WTC11 (cell line): ENCODE data around the gene SHROOM1.

Source experiments
- ATF2 ChIP-seq: sonication (generic); formaldehyde crosslinking; IDR thresholded peaks from 2 replicates; pipeline ENCODE4 v1.8.1; 2022; ENCODE audit warnings: low read depth, missing genetic modification reagents, borderline replicate concordance
- ATF3 ChIP-seq: sonication (generic); formaldehyde crosslinking; conservative IDR thresholded peaks from 2 replicates; pipeline ENCODE4 v1.8.1; 2022; ENCODE audit warnings: mild to moderate bottlenecking, missing genetic modification reagents
- CREB1 ChIP-seq: sonication (generic); formaldehyde crosslinking; IDR thresholded peaks from 2 replicates; pipeline ENCODE4 v1.8.0; 2023; ENCODE audit warnings: mild to moderate bottlenecking, missing genetic modification reagents
- CTCF ChIP-seq: fragments of 200-600 bp; IDR thresholded peaks from 2 replicates; pipeline ENCODE4 v1.8.0; 2022; ENCODE audit warnings: antibody characterized with exemption
- FOXJ3 ChIP-seq: sonication (generic); formaldehyde crosslinking; IDR thresholded peaks from 2 replicates; pipeline ENCODE4 v1.9.0; 2021; ENCODE audit warnings: missing genetic modification reagents, mild to moderate bottlenecking, borderline replicate concordance
- FOXP4 ChIP-seq: sonication (generic); formaldehyde crosslinking; IDR thresholded peaks from 2 replicates; pipeline ENCODE4 v1.8.0; 2022; ENCODE audit warnings: mild to moderate bottlenecking, missing genetic modification reagents
- MXD4 ChIP-seq: fragments of 250-450 bp; sonication (Bioruptor Pico); IDR thresholded peaks from 2 replicates; pipeline ENCODE4 v1.8.0; 2021; ENCODE audit warnings: mild to moderate bottlenecking, moderate library complexity, borderline replicate concordance
- NR1H2 ChIP-seq: sonication (generic); formaldehyde crosslinking; IDR thresholded peaks from 2 replicates; pipeline ENCODE4 v1.9.0; 2021; ENCODE audit warnings: mild to moderate bottlenecking, moderate library complexity, missing genetic modification reagents
- NR2C2 ChIP-seq: sonication (generic); formaldehyde crosslinking; IDR thresholded peaks from 2 replicates; pipeline ENCODE4 v1.8.0; 2022; ENCODE audit warnings: mild to moderate bottlenecking, missing genetic modification reagents
- SP1 ChIP-seq: sonication (generic); formaldehyde crosslinking; conservative IDR thresholded peaks from 2 replicates; pipeline ENCODE4 v1.8.1; 2022; ENCODE audit warnings: missing genetic modification reagents
- STAT6 ChIP-seq: sonication (generic); formaldehyde crosslinking; conservative IDR thresholded peaks from 2 replicates; pipeline ENCODE4 v1.8.1; 2023; ENCODE audit warnings: mild to moderate bottlenecking, low read depth, missing genetic modification reagents, moderate library complexity
- USF2 ChIP-seq: sonication (generic); formaldehyde crosslinking; IDR thresholded peaks from 2 replicates; pipeline ENCODE4 v1.8.1; 2023; ENCODE audit warnings: mild to moderate bottlenecking, missing genetic modification reagents, moderate library complexity
- ZNF232 ChIP-seq: sonication (generic); formaldehyde crosslinking; IDR thresholded peaks from 2 replicates; pipeline ENCODE4 v1.8.0; 2022; ENCODE audit warnings: mild to moderate bottlenecking, missing genetic modification reagents
- ZNF416 ChIP-seq: fragments of 250-450 bp; sonication (Bioruptor Pico); IDR thresholded peaks from 2 replicates; pipeline ENCODE4 v1.9.0; 2021; ENCODE audit warnings: mild to moderate bottlenecking, inconsistent platforms

- no peak for TF ChIP-seq ZNF232 (CRISPR knock-in tag)
- TF ChIP-seq ATF3 = no peak
- TF ChIP-seq USF2 = no peak
- TF ChIP-seq NR1H2 (CRISPR knock-in tag) = no peak
- no peak for TF ChIP-seq CTCF
- TF ChIP-seq NR2C2 = no peak
- no peak for TF ChIP-seq ZNF416 (CRISPR knock-in tag)
- no peak for TF ChIP-seq SP1 (CRISPR knock-in tag)
- no peak for TF ChIP-seq MXD4
- TF ChIP-seq CREB1 = no peak
- TF ChIP-seq ATF2 (CRISPR knock-in tag) = no peak
- TF ChIP-seq STAT6 = no peak
- TF ChIP-seq FOXP4 (CRISPR knock-in tag) = no peak
- no peak for TF ChIP-seq FOXJ3 (CRISPR knock-in tag)
Measured at GRCh38 chr5:132810605-132811004, 19.8 kb downstream of the SHROOM1 start.
